Measurements from ENCODE around the gene MED7. TPM values are rescaled to one million over a fixed set of nuclear protein-coding genes. Genes with fewer than 3 reads are reported as not detected.

The MED7 gene
- total and polyA plus RNA-seq, 2 of the 8 experiments (the other 6 are each of a cell fraction or from before 2014, with no cell fraction given): 6.9 to 9.5 TPM

DNA sequence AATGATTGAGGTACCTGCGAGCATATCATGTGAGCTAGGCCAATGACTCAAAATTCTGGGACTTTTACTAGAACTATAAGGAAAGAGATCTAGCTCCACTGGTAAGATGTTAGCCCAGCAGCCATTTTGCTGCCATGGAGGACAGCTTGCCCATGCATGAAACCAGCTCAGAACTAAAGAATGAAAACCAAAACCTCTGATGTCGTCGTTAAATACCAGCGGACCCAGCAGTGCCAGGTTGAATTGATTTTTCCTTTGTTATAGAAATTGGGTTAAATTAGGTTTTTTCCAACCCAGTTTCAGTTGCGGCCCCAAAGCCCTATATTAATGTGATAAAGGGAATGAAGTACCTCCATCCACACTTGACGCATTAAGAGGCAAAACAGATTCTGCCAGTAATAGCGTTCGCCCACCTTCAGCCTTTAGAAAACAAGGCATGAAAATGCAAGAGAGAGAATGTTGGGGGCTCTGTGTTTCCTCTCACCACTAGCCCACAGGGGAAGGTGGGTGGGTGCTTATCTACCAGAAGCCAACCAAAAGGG is 32.5 kb upstream of the MED7 start (continued):
- TF ChIP-seq, protein P1, sequence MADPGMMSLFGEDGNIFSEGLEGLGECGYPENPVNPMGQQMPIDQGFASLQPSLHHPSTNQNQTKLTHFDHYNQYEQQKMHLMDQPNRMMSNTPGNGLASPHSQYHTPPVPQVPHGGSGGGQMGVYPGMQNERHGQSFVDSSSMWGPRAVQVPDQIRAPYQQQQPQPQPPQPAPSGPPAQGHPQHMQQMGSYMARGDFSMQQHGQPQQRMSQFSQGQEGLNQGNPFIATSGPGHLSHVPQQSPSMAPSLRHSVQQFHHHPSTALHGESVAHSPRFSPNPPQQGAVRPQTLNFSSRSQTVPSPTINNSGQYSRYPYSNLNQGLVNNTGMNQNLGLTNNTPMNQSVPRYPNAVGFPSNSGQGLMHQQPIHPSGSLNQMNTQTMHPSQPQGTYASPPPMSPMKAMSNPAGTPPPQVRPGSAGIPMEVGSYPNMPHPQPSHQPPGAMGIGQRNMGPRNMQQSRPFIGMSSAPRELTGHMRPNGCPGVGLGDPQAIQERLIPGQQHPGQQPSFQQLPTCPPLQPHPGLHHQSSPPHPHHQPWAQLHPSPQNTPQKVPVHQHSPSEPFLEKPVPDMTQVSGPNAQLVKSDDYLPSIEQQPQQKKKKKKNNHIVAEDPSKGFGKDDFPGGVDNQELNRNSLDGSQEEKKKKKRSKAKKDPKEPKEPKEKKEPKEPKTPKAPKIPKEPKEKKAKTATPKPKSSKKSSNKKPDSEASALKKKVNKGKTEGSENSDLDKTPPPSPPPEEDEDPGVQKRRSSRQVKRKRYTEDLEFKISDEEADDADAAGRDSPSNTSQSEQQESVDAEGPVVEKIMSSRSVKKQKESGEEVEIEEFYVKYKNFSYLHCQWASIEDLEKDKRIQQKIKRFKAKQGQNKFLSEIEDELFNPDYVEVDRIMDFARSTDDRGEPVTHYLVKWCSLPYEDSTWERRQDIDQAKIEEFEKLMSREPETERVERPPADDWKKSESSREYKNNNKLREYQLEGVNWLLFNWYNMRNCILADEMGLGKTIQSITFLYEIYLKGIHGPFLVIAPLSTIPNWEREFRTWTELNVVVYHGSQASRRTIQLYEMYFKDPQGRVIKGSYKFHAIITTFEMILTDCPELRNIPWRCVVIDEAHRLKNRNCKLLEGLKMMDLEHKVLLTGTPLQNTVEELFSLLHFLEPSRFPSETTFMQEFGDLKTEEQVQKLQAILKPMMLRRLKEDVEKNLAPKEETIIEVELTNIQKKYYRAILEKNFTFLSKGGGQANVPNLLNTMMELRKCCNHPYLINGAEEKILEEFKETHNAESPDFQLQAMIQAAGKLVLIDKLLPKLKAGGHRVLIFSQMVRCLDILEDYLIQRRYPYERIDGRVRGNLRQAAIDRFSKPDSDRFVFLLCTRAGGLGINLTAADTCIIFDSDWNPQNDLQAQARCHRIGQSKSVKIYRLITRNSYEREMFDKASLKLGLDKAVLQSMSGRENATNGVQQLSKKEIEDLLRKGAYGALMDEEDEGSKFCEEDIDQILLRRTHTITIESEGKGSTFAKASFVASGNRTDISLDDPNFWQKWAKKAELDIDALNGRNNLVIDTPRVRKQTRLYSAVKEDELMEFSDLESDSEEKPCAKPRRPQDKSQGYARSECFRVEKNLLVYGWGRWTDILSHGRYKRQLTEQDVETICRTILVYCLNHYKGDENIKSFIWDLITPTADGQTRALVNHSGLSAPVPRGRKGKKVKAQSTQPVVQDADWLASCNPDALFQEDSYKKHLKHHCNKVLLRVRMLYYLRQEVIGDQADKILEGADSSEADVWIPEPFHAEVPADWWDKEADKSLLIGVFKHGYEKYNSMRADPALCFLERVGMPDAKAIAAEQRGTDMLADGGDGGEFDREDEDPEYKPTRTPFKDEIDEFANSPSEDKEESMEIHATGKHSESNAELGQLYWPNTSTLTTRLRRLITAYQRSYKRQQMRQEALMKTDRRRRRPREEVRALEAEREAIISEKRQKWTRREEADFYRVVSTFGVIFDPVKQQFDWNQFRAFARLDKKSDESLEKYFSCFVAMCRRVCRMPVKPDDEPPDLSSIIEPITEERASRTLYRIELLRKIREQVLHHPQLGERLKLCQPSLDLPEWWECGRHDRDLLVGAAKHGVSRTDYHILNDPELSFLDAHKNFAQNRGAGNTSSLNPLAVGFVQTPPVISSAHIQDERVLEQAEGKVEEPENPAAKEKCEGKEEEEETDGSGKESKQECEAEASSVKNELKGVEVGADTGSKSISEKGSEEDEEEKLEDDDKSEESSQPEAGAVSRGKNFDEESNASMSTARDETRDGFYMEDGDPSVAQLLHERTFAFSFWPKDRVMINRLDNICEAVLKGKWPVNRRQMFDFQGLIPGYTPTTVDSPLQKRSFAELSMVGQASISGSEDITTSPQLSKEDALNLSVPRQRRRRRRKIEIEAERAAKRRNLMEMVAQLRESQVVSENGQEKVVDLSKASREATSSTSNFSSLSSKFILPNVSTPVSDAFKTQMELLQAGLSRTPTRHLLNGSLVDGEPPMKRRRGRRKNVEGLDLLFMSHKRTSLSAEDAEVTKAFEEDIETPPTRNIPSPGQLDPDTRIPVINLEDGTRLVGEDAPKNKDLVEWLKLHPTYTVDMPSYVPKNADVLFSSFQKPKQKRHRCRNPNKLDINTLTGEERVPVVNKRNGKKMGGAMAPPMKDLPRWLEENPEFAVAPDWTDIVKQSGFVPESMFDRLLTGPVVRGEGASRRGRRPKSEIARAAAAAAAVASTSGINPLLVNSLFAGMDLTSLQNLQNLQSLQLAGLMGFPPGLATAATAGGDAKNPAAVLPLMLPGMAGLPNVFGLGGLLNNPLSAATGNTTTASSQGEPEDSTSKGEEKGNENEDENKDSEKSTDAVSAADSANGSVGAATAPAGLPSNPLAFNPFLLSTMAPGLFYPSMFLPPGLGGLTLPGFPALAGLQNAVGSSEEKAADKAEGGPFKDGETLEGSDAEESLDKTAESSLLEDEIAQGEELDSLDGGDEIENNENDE (IDR thresholded peaks at IDR 0.05; ENCODE audit: insufficient replicate concordance, low read length): no peak
